HG03354 (cell line): Measurements from ENCODE around the gene FBLN1.
"Not testable (repeated sequence)": the region's sequence is repeated elsewhere in the genome, so short reads cannot be mapped to it uniquely, and the experiment has no call there.

ENCODE experiments used
- ATAC-seq: cut with Tn5 transposase; IDR thresholded peaks from one replicate; pipeline ENCODE4 v1.9.1; 2021; ENCODE audit warnings: mild to moderate bottlenecking; ENCODE audit not compliant: unreplicated experiment, poor library complexity, severe bottlenecking

FBLN1 gene

GRCh38 chr22:45524157-45524556, 21.5 kb downstream of the FBLN1 start:
- ATAC-seq = no peak

DNA sequence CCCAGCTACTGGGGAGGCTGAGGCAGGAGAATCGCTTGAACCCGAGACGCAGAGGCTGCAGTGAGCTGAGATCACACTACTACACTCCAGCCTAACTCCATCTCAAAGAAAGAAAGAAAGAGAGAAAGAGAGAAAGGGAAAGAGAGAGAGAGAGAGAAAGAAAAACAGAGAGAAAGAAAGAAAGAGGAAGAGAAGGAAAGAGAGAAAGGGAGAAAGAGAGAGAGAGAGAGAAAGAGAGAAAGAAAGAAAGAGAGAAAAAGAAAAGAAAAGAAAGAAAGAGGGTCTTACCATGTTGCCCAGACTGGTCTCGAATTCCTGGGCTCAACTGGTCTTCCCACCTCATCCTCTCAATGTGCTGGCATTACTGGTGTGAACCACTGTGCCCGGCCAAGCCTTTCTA, 22.3 kb downstream of the FBLN1 start:
- ATAC-seq = no peak

DNA sequence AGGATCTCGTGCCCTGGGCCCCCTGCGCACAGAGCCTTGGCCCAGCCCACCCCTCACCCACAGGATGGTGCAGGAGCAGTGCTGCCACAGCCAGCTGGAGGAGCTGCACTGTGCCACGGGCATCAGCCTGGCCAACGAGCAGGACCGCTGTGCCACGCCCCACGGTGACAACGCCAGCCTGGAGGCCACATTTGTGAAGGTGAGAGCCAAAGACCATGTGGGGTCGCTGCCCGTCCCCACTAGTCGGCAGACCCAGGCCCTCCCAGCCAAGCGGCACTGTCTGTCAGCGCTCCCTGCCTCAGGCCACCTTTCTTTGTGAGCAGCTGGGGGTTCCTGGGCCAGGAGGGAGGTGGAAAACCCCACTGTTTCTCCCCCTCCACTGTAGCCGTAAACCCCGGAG, 22.8 kb downstream of the FBLN1 start:
- ATAC-seq = no peak

DNA sequence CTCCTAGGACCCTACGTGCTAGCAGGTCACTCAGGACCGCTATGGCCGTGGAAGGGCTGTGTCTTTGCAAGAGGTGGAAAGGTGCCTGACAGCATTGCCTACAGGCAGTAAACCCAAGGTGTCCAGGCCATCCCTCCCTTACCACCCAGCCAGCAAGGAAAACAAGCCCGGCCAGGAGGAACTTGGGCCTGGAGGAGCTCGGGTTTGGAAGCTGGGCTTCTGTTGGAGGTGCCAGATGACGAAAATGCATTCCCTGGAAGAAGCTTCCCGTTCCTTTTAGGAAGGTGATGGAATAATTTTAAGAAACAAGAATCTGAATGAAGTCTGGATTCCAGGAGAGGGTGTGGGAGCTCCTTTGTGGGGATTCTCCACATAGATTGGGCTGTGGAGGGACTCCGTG, 23.6 kb downstream of the FBLN1 start:
- no peak for ATAC-seq

DNA sequence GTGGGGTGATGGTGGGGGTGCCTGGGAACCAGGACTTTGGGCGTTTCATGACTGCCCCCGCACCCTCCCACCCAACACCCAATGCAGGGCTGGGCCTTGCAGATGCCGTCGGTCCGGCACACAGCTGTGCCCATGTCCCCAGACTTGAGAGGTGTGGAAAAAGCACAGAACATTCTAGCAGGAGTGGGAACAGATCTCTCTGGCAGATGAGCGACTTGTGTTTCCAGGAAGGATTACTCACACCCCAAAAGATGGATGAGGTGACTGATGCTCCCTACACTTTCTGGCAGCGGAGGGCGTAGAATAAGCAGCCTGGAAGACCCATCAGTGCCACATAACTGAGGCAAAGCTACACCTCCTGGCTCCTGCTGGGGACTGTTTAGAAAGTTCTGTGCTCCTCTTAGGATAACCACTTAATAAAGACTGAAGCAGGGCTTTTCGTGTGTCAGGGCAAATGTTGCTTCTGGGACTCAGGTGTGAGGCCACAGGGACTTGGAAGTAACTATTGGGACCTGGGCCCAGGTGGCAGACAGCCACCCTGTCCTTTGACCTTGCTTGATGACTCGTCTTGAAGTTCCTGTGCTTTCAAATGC, 24.2 kb downstream of the FBLN1 start:
- ATAC-seq = no peak

DNA sequence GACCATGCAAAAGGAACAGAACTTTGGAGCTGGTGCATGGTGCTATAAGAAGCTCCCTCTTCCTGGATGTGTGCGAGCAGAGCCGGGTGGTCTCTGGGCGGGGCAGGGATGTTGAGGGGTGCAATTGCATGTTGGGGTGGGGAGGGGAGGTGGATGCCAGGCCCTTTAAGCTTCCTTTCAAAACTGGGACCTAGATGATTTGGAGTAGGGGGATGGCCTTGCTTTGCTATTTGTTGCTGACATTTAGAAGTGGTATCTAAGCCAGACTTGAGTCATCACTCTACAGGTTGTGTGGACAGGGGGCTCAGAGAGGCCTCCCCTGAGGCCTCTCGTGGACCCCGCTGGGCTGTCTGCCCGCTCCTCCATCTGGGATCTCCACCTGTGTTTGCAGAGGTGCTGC, 24.8 kb downstream of the FBLN1 start:
- no peak for ATAC-seq

DNA sequence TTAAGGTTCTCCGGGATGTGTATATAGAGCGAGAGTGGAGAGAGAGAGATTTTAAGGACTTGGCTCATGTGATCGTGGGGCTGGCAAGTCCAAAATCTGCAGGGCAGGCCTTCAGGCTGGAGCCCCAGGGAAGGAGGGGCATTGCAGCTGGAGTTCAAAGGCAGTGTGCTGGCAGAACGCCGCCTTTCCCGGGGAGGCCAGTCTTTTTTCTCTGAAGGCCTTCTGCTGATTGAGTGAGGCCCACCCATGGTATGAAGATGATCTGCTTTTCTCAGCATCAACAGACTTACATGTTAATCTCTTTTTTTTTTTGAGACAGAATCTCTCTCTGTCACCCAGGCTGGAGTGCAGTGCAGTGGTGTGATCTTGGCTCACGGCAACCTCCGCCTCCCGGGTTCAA, 25.4 kb downstream of the FBLN1 start:
- ATAC-seq = no peak

GRCh38 chr22:45529105-45529504, 26.4 kb downstream of the FBLN1 start:
- no peak for ATAC-seq

DNA sequence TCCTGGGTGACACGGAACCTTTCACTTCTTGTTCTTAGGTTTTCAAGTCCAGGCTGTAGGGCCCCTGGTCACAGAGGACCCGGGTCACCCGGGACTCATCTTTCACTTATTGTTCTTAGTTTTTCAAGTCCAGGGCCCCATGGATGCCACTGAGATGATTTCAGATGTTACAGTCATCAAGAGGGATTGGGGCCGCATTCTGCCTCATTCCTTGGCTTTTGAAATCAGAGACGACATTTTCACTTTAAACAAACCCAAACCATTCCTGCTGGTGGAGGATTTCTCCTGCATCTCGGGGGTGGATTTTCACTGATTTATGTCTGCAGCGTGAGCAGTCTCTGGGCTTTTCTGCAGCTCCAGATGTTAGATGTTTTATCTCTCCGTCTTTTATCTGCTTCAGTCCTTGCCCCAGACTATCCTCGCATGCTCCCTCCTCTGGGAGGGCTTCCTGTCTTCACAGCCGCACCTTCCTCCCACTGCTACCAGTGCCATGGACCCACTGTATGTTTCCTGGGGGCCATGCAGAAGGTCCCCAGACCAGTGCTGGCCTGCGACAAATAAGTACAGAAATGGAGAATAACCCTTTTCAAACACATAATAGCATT, 27.4 kb downstream of the FBLN1 start:
- ATAC-seq = no peak

GRCh38 chr22:45531441-45532234, 29.0 kb downstream of the FBLN1 start:
- no peak for ATAC-seq

DNA sequence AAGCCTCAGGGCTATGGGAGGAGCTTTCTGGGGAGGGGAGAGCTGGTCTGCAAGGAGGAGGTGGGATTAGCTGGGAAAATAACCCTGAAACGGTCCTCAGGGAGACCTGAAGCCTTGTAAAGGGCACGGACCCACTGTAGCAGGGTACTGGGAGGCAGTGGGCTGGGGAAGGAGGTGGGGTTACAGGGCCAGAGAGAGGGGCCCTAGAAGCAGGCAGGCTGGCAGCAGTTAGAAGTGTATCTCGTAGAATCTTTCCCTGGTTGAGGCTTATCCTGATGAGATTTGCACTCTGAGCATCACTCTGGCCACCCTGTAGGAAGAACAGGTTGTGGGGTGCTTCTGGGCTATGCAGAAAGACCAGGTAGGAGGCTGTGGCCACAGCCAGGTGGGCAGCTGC, 29.6 kb downstream of the FBLN1 start:
- no peak for ATAC-seq

DNA sequence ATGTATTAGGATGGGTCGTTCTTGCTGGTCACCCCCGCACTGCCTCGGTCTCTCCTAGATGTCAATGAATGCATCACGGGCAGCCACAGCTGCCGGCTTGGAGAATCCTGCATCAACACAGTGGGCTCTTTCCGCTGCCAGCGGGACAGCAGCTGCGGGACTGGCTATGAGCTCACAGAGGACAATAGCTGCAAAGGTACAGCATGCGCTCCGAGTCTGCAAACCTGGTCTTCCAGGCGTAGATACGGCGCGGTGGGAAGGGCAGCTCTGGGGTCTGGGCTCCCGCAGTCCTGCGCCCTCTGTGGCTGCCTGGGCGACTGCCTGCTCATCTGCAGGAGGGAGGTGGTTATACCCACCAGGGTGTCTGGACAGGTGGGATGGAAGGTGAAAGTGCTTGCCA, 31.0 kb downstream of the FBLN1 start:
- no peak for ATAC-seq

- no peak for ATAC-seq
Observed at GRCh38 chr22:45534339-45535192, 31.9 kb downstream of the FBLN1 start.

DNA sequence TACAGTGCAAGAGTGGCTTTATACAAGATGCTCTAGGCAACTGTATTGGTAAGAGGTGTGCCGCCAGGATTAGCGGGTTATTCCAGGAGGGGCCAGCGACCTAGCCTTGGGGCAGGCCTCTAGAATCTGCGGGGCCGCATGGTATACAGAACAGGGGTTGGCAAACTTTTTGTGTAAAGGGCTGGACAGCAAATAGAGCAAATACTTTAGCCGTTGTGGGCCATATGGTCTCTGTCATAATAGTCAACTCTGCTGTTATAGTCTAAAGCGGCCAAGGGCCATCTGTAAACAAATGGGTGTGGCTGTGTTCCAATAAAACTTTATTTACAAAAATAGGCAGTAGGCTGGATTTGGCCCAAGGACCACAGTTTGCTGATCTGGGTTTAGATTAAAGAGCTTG, 32.6 kb downstream of the FBLN1 start:
- no peak for ATAC-seq

DNA sequence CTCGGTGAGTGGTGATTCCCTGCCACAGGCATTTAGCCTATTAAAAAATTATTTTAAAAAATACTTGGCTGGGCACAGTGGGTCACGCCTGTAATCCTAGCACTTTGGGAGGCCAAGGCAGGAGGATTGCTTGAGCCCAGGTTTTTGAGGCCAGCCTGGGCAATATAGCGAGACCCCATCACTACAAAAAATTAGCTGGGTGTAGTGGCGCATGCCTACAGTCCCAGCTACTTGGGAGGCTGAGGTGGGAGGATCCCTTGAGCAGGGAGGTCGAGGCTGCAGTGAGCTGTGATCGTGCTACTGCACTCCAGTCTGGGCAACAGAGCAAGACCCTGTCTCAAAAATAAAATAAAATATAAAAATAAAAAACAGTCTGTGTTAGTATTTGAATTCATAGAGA, 33.2 kb downstream of the FBLN1 start:
- ATAC-seq = not testable (repeated sequence)

- ATAC-seq = no peak
Observed at GRCh38 chr22:45537734-45538181, 35.1 kb downstream of the FBLN1 start.

DNA sequence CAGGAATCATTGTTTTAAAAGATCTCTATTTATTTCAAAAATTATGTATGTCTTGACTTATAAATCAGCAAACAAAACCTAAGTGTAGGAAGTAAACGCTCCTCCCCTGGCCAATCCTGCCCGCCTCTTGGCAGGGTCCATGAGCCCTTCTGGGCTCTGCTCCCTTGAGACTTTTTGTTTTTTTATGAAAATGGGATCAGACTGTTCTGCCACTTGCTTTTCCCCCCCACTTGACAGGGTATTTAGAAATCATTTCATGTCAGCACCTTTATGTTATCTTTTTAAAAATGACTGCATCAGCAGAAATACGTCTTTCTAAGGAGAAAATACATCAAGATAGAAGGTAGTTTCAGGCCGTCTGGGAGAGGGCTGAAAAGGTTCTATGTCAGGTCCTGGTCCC, 35.6 kb downstream of the FBLN1 start:
- no peak for ATAC-seq

DNA sequence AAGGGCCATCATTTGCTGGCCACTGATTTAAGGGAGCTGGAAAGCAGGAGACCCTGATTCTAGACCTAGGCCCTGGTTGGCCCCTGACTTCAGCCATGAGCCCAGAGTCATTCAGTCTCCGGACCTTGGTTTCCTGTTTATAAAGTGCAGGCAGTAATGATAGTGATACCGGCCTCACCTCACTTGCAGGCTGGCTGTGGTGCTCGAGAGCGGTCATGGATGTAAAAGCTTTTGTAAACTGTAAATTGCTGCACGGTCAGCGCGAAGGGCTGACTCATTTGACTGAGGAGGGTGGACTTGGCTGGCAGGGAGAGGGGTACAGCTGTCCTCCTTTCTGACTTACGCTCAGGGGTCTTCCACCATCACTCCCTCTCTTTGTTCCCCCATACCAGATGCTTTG, 37.4 kb downstream of the FBLN1 start:
- ATAC-seq = no peak

DNA sequence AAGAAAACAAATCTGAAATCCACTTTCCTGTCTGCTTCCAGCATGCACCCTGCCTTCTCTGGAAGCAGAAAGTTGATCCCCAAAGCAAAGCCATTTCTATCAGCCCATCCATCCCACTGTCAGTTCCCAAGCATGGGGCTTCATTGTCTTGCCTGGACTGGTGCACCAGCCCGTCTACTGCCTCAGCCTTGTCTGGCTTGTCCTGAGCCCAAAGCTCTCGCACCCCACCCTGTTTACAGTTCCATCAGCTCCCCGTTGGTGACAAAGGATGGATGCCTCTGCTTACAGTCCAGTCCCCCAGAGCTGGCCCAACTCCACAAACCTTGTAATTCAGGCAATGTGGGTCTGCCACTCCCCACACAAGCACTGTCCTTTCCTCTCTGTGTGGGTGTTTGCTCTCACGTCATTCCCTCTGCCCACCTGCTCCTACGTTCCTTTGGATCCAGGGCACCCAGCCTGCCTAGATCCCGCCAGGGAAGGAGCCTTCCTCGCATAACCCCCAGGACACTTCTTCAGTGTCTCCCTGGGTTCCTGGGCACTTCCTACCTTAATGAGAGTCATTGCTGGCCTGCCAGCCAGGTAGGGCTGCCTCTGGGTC, 38.8 kb downstream of the FBLN1 start:
- ATAC-seq = no peak

DNA sequence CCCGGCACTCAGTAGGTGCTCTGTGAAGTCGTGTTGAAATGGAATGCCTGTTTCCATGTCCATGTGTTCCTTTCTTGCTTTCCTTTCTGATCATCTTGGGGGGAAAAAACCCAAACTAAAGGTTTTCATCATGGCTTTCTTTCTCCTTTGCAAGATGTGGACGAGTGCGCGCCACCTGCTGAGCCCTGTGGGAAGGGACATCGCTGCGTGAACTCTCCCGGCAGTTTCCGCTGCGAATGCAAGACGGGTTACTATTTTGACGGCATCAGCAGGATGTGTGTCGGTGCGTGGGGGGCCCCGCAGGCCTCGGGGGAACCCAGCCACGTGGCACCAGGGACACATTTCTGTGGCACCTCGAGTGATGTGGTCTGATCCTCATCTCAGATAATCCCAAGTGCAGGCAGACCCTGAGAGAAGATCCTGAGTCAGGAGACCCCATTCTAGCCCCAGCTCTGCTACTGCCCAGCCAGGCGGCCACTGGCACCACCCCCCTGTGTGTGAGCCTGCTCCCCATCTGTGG, 39.4 kb downstream of the FBLN1 start:
- ATAC-seq = no peak
